A549 (cell line): ENCODE data around the gene COX7A2L.

Experiments
- BHLHE40 ChIP-seq: IDR thresholded peaks from 2 replicates; pipeline ENCODE4 v1.6.1; 2012; ENCODE audit warnings: low read depth, low read length, inconsistent platforms
- CBX2 ChIP-seq: fragments of 200-600 bp; sonication (generic); IDR thresholded peaks from 2 replicates; pipeline ENCODE4 v1.6.1; 2016; ENCODE audit warnings: low read depth, mild to moderate bottlenecking, borderline replicate concordance
- CTCF ChIP-seq: fragments of >200 bp; sonication (Bioruptor Twin); formaldehyde crosslinking; IDR thresholded peaks from 3 replicates; pipeline ENCODE4 v1.5.1; 2016
- POLR2A ChIP-seq: IDR thresholded peaks from 2 replicates; pipeline ENCODE4 v1.6.1; 2012; ENCODE audit warnings: mild to moderate bottlenecking, low read length
- RCOR1 ChIP-seq: fragments of 150-350 bp; IDR thresholded peaks from 2 replicates; pipeline ENCODE4 v1.6.1; 2014; ENCODE audit warnings: antibody characterized with exemption, low read length, low read depth

- TF ChIP-seq CTCF = no peak
- no peak for TF ChIP-seq RCOR1
- no peak for TF ChIP-seq POLR2A
- TF ChIP-seq CBX2 = no peak
- no peak for TF ChIP-seq BHLHE40
Observed at GRCh38 chr2:42351864-42352263, 9.2 kb downstream of the COX7A2L start.
